Endothelial cell of umbilical vein (primary cell): ENCODE measurements around the gene MCF2L. TPM values are rescaled to one million over a fixed set of nuclear protein-coding genes. Genes with fewer than 3 reads are reported as not detected.

Experiments
- BruUV-seq: library from RNA; stranded (reverse); fragments of 400-500 nt; replicated peaks from 2 replicates; lab custom pipeline; 2021; lab: Mats Ljungman, UMichigan
- CTCF ChIA-PET: fragments of 300-600, 350-600 bp; sonication (Branson Sonifier 250); formaldehyde crosslinking; loops from one replicate; lab custom pipeline; 2021; ENCODE audit warnings: antibody characterized with exemption, inconsistent platforms; lab: Charles Lee
- POLR2A ChIA-PET: fragments of 300-600, 350-600 bp; sonication (Branson Sonifier 250); formaldehyde crosslinking; loops from one replicate; lab custom pipeline; 2021; ENCODE audit warnings: antibody characterized with exemption, inconsistent platforms; lab: Charles Lee
- DNase-seq: peaks from one replicate; pipeline ENCODE4 v3.0.0-alpha.2; 2011; ENCODE audit warnings: low read depth, low spot score
- FAIRE-seq: peaks from 2 replicates; lab custom pipeline; 2011; peaks lifted over from hg19 to GRCh38; lab: Jason Lieb, UNC
- H2AFZ ChIP-seq: 2 replicates; pipeline ENCODE4 v1.6.0; 2012; ENCODE audit warnings: low read depth, low read length, control low read depth, inconsistent platforms
- H3K27ac ChIP-seq: 2 replicates; pipeline ENCODE4 v1.5.1; 2011; ENCODE audit warnings: low read depth, mild to moderate bottlenecking, control low read depth, low read length, moderate library complexity; ENCODE audit not compliant: insufficient read depth
- H3K27me3 ChIP-seq, 2 experiments: 2 replicates each; pipeline versions ENCODE4 v1.6.0 to v1.6.1; 2011; ENCODE audit warnings: low read length in 2 of 2, mixed read lengths in 1 of 2; ENCODE audit not compliant: control insufficient read depth in 2 of 2, insufficient read depth in 2 of 2
- H3K36me3 ChIP-seq, 2 experiments: 2 replicates in 1 of 2; 3 replicates in 1 of 2; pipeline ENCODE4 v1.5.1; 2011; ENCODE audit warnings: low read length in 2 of 2, mild to moderate bottlenecking in 1 of 2, moderate library complexity in 1 of 2; ENCODE audit not compliant: control insufficient read depth in 2 of 2, insufficient read depth in 2 of 2; ENCODE audit errors: extremely low read depth in 1 of 2
- H3K4me1 ChIP-seq: 3 replicates; pipeline ENCODE4 v1.5.1; 2011; ENCODE audit warnings: mild to moderate bottlenecking, low read length; ENCODE audit not compliant: control insufficient read depth, insufficient read depth; ENCODE audit errors: extremely low read depth
- H3K4me2 ChIP-seq: 2 replicates; pipeline ENCODE4 v1.6.1; 2011; ENCODE audit warnings: low read length, control low read depth, mixed read lengths; ENCODE audit not compliant: insufficient read depth
- H3K4me3 ChIP-seq, 3 experiments: fragments of 200-600 bp in 1 of 3; sonication (generic), shearing (Covaris generic) in 1 of 3; replicated peaks in 1 of 3; 2 replicates each; pipeline ENCODE4 v1.5.1; 2011 to 2016; ENCODE audit warnings: control low read depth in 3 of 3, low read length in 3 of 3, mild to moderate bottlenecking in 2 of 3, inconsistent platforms in 1 of 3, low read depth in 1 of 3, moderate library complexity in 1 of 3; ENCODE audit not compliant: insufficient read depth in 1 of 3
- H3K79me2 ChIP-seq: 2 replicates; pipeline ENCODE4 v1.6.0; 2012; ENCODE audit warnings: low read length, inconsistent platforms; ENCODE audit not compliant: control insufficient read depth, insufficient read depth
- H3K9ac ChIP-seq: replicated peaks from 2 replicates; pipeline ENCODE3; 2011; ENCODE audit warnings: low read length, control low read depth; ENCODE audit not compliant: insufficient read depth; ENCODE audit errors: extremely low read depth
- H3K9me1 ChIP-seq: replicated peaks from 3 replicates; pipeline ENCODE4 v1.6.0; 2011; ENCODE audit warnings: mild to moderate bottlenecking, low read length; ENCODE audit not compliant: control insufficient read depth, insufficient read depth; ENCODE audit errors: extremely low read depth
- H3K9me3 ChIP-seq: replicated peaks from 2 replicates; pipeline ENCODE4 v1.5.1; 2012; ENCODE audit warnings: low read length, inconsistent platforms; ENCODE audit not compliant: control insufficient read depth, insufficient read depth
- H4K20me1 ChIP-seq: replicated peaks from 2 replicates; pipeline ENCODE3; 2011; ENCODE audit warnings: mild to moderate bottlenecking, low read length; ENCODE audit not compliant: control insufficient read depth, insufficient read depth; ENCODE audit errors: extremely low read depth
- GATA2 ChIP-seq: IDR thresholded peaks from 2 replicates; pipeline ENCODE4 v1.7.0; 2011; ENCODE audit warnings: low read depth, mild to moderate bottlenecking, moderate library complexity, mixed read lengths, low read length; ENCODE audit not compliant: insufficient read length, insufficient read depth
- JUN ChIP-seq: IDR thresholded peaks from 2 replicates; pipeline ENCODE4 v1.6.1; 2011; ENCODE audit warnings: borderline replicate concordance, low read depth; ENCODE audit not compliant: insufficient read length, insufficient read depth
- MAX ChIP-seq: IDR thresholded peaks from 2 replicates; pipeline ENCODE4 v1.6.1; 2011; ENCODE audit not compliant: insufficient read depth, insufficient read length
- dilution Hi-C: fragments of 300-500 bp; cut with MboI; formaldehyde crosslinking; loops from one replicate; pipeline ENCODE4 v1.15.0; 2019; ENCODE audit warnings: low sequenced_read_pairs; ENCODE audit not compliant: extremely low pct_ligation_motif_present
- intact Hi-C: fragments of 100-400 bp; cut with micrococcal nuclease; formaldehyde crosslinking; loops from one replicate; pipeline ENCODE4 v1.10.0; 2022
- polyA plus RNA-seq, 4 experiments: library from polyadenylated mRNA; depleted of rRNA in 3 of 4; stranded (reverse) in 3 of 4; unstranded in 1 of 4; fragments of >200 nt; gene quantifications; 2 replicates each; pipeline versions ENCODE4 v1.2.1 to v1.2.3, GENCODE V29; 2011 to 2012; ENCODE audit warnings: missing spikeins in 1 of 4
- total RNA-seq: library from RNA; stranded (reverse); gene quantifications from 2 replicates; pipeline ENCODE4 v1.2.3, GENCODE V29; 2021
- TF ChIP-seq, protein P1 (sequence below), 2 donors: IDR thresholded peaks; 1 replicate in 1 of 2; 2 replicates in 1 of 2; pipeline ENCODE4 v1.5.1; 2011; ENCODE audit warnings: low read length in 2 of 2, mild to moderate bottlenecking in 2 of 2, moderate library complexity in 2 of 2, control low read depth in 1 of 2, inconsistent platforms in 1 of 2, low read depth in 1 of 2; ENCODE audit not compliant: insufficient read depth in 1 of 2; ENCODE audit errors: extremely low read depth in 1 of 2

Gene MCF2L
- total and polyA plus RNA-seq, 2 donors (not counting 3 experiments of a cell fraction or from before 2014, with no cell fraction given) = 0.33 to 0.58 TPM

- no TSS peak for BruUV-seq
- H3K4me1 ChIP-seq = no peaks in the 10 kb centered on the region
- DNase-seq (no peak), FAIRE-seq (no peak)
- H3K9me3 ChIP-seq = no peaks in the 10 kb centered on the region
- H3K27me3 ChIP-seq = no peaks in the 10 kb centered on the region
- H3K27ac ChIP-seq = no peak overlapping the region
- dilution Hi-C loops (no loop called here), intact Hi-C loops (no loop called here)
- no peaks in the 10 kb centered on the region for H3K79me2 ChIP-seq
- H3K4me2 ChIP-seq = no peak overlapping the region
- TF ChIP-seq GATA2 = no peak
- TF ChIP-seq, protein P1, sequence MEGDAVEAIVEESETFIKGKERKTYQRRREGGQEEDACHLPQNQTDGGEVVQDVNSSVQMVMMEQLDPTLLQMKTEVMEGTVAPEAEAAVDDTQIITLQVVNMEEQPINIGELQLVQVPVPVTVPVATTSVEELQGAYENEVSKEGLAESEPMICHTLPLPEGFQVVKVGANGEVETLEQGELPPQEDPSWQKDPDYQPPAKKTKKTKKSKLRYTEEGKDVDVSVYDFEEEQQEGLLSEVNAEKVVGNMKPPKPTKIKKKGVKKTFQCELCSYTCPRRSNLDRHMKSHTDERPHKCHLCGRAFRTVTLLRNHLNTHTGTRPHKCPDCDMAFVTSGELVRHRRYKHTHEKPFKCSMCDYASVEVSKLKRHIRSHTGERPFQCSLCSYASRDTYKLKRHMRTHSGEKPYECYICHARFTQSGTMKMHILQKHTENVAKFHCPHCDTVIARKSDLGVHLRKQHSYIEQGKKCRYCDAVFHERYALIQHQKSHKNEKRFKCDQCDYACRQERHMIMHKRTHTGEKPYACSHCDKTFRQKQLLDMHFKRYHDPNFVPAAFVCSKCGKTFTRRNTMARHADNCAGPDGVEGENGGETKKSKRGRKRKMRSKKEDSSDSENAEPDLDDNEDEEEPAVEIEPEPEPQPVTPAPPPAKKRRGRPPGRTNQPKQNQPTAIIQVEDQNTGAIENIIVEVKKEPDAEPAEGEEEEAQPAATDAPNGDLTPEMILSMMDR (IDR thresholded peaks at IDR 0.05; ENCODE audit: extremely low read depth in 1 of 2, insufficient read depth in 1 of 2, low read depth in 1 of 2, low read length in 2 of 2) = no peak
- no peak for TF ChIP-seq JUN
- no peak for TF ChIP-seq MAX
- ChIA-PET POLR2A (no interaction called here), CTCF (no interaction called here)
- no peak overlapping the region for H3K4me3 ChIP-seq
- H2AFZ ChIP-seq = no peak overlapping the region
- H3K36me3 ChIP-seq = no peaks in the 10 kb centered on the region
- H4K20me1 ChIP-seq = no peaks in the 10 kb centered on the region
- no peak overlapping the region for H3K9ac ChIP-seq
- H3K9me1 ChIP-seq = no peaks in the 10 kb centered on the region
Observed at GRCh38 chr13:112992931-112993680, 24.1 kb downstream of the MCF2L start.
